ENCODE measurements around the gene OR8B12.
"Not testable (repeated sequence)": the region's sequence is repeated elsewhere in the genome, so short reads cannot be mapped to it uniquely, and the experiment has no call there.

Gene OR8B12

GRCh38 chr11:124519850-124520549, 23.5 kb downstream of the OR8B12 start:
- DNase-seq: no peak

- DNase-seq: no peak
Measured at GRCh38 chr11:124518989-124519451, 24.4 kb downstream of the OR8B12 start.

- no peak for DNase-seq
Measured at GRCh38 chr11:124517314-124517713, 26.1 kb downstream of the OR8B12 start.

- DNase-seq: not testable (repeated sequence)
Measured at GRCh38 chr11:124514675-124515074, 28.8 kb downstream of the OR8B12 start.

GRCh38 chr11:124514131-124514530, 29.3 kb downstream of the OR8B12 start:
- DNase-seq: no peak

- no peak for DNase-seq
Measured at GRCh38 chr11:124511745-124512144, 31.7 kb downstream of the OR8B12 start.

- no peak for DNase-seq
Measured at GRCh38 chr11:124510279-124510678, 33.2 kb downstream of the OR8B12 start.

- no peak for DNase-seq
Measured at GRCh38 chr11:124499711-124500110, 43.7 kb downstream of the OR8B12 start.

- no peak for DNase-seq
Measured at GRCh38 chr11:124493016-124493655, 50.3 kb downstream of the OR8B12 start.

Data from T1000 (cell line).